ENCODE results near the gene KCNQ2. TPM values are rescaled to one million over a fixed set of nuclear protein-coding genes. Genes with fewer than 3 reads are reported as not detected.

Gene KCNQ2
- total RNA-seq, 1 donor from 2014 or later: not detected

DNA sequence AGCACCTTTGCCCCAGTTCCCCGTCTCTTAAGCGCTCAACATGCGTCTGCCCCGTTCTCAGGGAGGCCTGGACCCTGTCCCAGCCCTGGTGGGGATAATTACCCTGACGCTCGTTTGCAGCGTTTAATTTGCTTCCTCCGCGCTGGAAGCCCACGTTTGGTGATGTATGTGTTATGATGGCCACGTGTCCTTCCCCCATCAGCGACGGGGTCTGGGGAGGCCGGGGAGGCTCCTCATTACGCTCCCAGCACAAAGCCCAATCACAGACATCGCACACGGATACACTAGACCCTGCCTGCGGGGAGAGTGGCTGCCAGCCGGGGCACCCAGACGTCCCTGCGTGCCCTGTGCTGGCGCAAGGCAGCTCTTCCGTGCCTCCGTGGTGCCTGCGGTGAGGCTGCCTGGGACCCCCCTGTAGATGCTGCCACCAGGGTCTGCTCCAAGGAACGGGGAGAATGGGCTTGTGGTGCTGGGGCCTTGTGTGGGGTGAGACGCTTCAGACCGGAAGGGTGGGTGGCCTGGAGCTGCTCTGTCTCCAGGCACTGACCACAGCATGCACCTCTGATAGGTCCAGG lies 101.1 kb downstream of the KCNQ2 start:
- H3K4me3 ChIP-seq: no peak overlapping the region
- peaks cover 75% of the 10 kb centered on the region for H3K27me3 ChIP-seq (ENCODE audit: low read depth)
- no peak for ATAC-seq
- no peaks in the 10 kb centered on the region for H3K36me3 ChIP-seq
- H3K9me3 ChIP-seq: no peaks in the 10 kb centered on the region
- H3K4me1 ChIP-seq: no peaks in the 10 kb centered on the region
- no peak overlapping the region for H3K27ac ChIP-seq
- no peak for DNase-seq
- TF ChIP-seq, protein P1, sequence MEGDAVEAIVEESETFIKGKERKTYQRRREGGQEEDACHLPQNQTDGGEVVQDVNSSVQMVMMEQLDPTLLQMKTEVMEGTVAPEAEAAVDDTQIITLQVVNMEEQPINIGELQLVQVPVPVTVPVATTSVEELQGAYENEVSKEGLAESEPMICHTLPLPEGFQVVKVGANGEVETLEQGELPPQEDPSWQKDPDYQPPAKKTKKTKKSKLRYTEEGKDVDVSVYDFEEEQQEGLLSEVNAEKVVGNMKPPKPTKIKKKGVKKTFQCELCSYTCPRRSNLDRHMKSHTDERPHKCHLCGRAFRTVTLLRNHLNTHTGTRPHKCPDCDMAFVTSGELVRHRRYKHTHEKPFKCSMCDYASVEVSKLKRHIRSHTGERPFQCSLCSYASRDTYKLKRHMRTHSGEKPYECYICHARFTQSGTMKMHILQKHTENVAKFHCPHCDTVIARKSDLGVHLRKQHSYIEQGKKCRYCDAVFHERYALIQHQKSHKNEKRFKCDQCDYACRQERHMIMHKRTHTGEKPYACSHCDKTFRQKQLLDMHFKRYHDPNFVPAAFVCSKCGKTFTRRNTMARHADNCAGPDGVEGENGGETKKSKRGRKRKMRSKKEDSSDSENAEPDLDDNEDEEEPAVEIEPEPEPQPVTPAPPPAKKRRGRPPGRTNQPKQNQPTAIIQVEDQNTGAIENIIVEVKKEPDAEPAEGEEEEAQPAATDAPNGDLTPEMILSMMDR (IDR thresholded peaks at IDR 0.05): no peak
- intact Hi-C loops (cut with DNase I): no loop called here

DNA sequence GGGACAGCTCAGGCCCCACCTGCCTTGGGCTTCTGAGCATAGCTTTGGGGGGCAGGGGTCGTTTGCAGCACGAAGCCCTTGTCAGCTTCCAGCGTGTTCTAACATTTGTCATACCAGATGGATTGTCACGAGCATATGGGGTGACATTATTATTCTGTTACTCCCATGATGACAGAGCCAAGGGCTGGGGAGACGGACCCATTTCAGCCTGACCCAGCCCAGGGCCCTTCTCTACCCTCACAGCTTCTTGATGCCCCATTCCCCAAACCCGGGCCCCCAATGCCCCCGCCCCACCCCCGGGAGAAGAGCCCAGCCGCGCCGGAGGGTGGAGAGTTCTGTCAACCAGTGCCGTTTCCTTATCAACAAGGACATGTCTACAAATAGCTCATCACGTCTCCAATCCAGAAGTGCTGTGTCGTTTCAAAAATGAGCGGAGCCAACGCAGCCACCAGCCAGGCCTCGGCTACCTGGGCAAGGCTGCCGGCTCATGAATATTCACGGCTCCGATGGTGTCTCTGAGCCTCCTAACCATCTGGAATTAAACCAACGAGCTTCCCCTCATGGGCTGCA lies 101.8 kb downstream of the KCNQ2 start:
- no peak overlapping the region for H3K27ac ChIP-seq
- no peaks in the 10 kb centered on the region for H3K4me1 ChIP-seq
- TF ChIP-seq, protein P1 (IDR thresholded peaks at IDR 0.05): no peak
- intact Hi-C loops (cut with DNase I): no loop called here
- peaks cover 74% of the 10 kb centered on the region for H3K27me3 ChIP-seq (ENCODE audit: low read depth)
- H3K9me3 ChIP-seq: no peaks in the 10 kb centered on the region
- H3K4me3 ChIP-seq: no peak overlapping the region
- DNase-seq (no peak), ATAC-seq (no peak)
- no peaks in the 10 kb centered on the region for H3K36me3 ChIP-seq

DNA sequence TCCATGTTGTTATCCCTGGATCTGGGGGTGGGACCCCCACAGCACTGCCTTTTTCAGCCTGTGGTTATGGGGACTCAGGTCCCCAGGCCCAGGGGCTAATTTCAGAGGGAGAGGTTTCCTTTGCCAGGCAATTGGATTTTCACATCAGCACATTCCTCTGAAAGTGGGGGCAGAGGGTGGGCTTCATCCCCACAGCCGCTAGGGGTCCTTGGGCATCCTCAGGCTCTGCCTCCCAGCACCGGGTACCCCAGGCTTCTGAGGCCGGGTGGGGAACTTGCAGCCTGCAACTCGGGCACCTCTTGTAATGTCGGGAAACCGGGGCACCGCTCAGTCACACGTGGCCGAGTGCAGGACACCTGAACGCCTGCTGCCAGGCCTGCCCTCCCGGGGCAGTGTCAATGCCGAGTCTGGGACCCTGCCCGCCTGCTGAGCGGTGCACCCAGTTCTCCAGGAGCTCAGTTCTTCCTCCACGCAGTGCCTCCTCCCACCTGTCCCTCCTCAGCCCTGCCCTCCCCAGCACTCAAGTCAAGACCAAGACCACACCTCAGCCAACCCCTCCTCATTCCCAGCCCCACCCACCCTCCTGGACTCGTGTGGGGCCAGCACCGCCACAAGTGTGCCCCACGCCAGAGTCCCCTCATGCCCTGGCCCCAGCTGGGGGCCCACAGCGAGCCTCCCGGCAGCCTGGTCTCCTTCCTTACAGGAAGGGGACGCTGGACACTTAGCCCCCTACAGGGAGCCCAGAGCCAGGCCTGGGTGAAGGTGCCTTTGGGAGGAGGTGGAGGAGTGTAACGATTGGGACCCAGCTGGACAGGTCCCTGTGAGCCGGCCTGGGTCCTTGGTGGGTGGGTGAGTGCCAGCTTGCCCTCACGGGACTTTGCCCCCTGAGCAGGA lies 102.5 kb downstream of the KCNQ2 start:
- intact Hi-C loops (cut with DNase I): no loop called here
- H3K27ac ChIP-seq: no peak overlapping the region
- TF ChIP-seq, protein P1 (IDR thresholded peaks at IDR 0.05): no peak
- H3K27me3 ChIP-seq (ENCODE audit: low read depth): peaks cover 77% of the 10 kb centered on the region
- H3K9me3 ChIP-seq: no peaks in the 10 kb centered on the region
- H3K4me1 ChIP-seq: no peaks in the 10 kb centered on the region
- DNase-seq (no peak), ATAC-seq (no peak)
- H3K36me3 ChIP-seq: no peaks in the 10 kb centered on the region
- H3K4me3 ChIP-seq: no peak overlapping the region

DNA sequence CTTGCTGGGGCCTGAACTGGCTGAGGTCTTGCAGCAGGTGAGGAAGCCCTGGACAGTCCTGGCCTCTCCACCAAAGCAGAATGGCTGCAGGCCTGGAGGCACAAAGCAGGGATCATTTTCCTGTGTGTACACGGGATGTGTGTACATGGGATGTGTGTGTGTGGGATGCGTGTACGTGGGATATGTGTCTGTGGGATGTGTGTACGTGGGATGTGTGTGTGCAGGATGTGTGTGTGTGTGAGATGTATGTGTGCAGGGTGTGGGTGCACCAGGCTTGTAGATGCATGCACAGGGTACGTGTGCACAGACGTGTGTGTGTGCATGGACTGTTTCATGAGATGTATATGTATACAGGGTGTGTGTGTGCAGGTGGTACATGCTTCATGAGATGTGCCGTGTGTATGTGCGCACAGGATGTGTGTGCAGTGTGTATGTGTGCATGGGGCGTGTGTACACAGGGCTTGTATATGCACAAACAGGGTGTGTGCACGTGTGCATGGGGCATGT lies 103.4 kb downstream of the KCNQ2 start:
- Histone ChIP-seq H3K36me3 (no peaks in the 10 kb centered on the region), H3K9me3 (no peaks in the 10 kb centered on the region), H3K27ac (no peak overlapping the region), H3K27me3 (ENCODE audit: low read depth) (peaks cover 76% of the 10 kb centered on the region), H3K4me1 (no peaks in the 10 kb centered on the region), H3K4me3 (no peak overlapping the region)
- ATAC-seq (no peak), DNase-seq (no peak)
- intact Hi-C loops (cut with DNase I): no loop called here
- TF ChIP-seq, protein P1 (IDR thresholded peaks at IDR 0.05): no peak

DNA sequence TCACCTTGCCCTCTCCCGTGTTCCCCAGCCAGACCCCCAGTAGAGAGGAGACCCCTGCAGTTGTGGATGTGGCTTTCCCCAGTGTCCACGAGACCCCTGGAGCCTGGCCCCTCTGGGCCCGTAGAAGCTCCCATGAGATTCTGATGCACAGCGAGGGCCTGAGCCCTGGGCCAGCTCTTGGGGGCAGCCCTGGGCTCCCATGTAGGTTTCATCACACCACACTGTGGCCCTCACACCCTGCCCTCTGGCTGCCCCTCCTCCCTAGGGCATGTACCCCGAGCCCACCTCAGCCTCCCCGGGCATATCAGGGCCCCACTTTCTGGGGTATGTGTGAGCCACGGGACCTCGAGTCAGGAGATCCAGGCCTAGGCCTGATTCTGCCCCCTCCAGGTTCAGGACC lies 104.3 kb downstream of the KCNQ2 start:
- Histone ChIP-seq H3K36me3 (no peaks in the 10 kb centered on the region), H3K27me3 (ENCODE audit: low read depth) (peaks cover 76% of the 10 kb centered on the region), H3K4me1 (no peaks in the 10 kb centered on the region), H3K9me3 (no peaks in the 10 kb centered on the region), H3K4me3 (no peak overlapping the region), H3K27ac (no peak overlapping the region)
- ATAC-seq (no peak), DNase-seq (no peak)
- TF ChIP-seq, protein P1 (IDR thresholded peaks at IDR 0.05): no peak
- intact Hi-C loops (cut with DNase I): no loop called here

Data from lower lobe of right lung (tissue), 2 donors.